Measurements from ENCODE around the gene ITIH3. TPM values are rescaled to one million over a fixed set of nuclear protein-coding genes. Genes with fewer than 3 reads are reported as not detected.

The ITIH3 gene
- total and polyA plus RNA-seq, 2 donors from 2014 or later: 2.1 to 2.3 TPM

DNA sequence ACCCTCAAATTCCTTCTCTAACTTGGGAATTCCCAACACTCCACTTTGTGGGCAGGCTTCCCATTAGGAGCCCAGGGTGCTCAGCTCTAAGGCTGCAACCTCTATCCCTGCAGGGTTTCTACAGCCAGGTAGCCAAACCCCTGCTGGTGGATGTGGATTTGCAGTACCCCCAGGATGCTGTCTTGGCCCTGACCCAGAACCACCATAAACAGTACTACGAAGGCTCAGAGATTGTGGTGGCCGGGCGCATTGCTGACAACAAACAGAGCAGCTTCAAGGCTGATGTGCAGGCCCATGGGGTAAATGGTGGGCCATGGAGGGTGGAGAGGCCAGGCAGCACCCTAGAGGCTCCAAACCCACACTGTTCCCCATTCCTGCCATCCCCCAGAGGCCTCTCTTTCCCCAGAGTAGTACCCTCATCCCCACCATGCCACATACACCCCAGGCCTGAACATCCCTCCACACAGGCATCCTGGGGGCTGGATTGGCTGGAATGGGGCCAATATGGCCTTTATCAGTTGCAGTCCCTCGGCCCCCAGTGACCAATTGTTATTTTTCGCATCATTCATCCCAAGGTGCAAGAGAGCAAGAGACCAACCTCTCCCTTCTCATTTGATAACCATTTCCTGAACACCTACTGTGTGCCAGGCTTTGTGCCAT lies 9.5 kb upstream of the ITIH3 start:
- Histone ChIP-seq H3K9me3 (ENCODE audit: control insufficient read depth in 2 of 3, insufficient read depth in 1 of 3, low read length in 3 of 3) (no peaks in the 10 kb centered on the region), H3K27me3 (ENCODE audit: control insufficient read depth, insufficient read depth, low read length) (no peaks in the 10 kb centered on the region), H3K36me3 (ENCODE audit: control insufficient read depth in 2 of 3, insufficient read depth in 3 of 3, low read length in 3 of 3) (no peaks in the 10 kb centered on the region), H3K4me3 (ENCODE audit: low read length in 3 of 3) (no peak overlapping the region), H3K4me1 (ENCODE audit: control insufficient read depth in 2 of 3, insufficient read depth in 2 of 3, low read depth in 1 of 3, low read length in 3 of 3) (no peaks in the 10 kb centered on the region), H3K27ac (ENCODE audit: low read depth in 2 of 2, low read length in 2 of 2) (no peak overlapping the region), H3K9ac (ENCODE audit: low read length in 3 of 3) (no peak overlapping the region)
- intact Hi-C loops (cut with DNase I): no loop called here
- no peak for FAIRE-seq
- peak in 1 of 5 donors; percentile 51 for DNase-seq
- TF ChIP-seq, protein P1, sequence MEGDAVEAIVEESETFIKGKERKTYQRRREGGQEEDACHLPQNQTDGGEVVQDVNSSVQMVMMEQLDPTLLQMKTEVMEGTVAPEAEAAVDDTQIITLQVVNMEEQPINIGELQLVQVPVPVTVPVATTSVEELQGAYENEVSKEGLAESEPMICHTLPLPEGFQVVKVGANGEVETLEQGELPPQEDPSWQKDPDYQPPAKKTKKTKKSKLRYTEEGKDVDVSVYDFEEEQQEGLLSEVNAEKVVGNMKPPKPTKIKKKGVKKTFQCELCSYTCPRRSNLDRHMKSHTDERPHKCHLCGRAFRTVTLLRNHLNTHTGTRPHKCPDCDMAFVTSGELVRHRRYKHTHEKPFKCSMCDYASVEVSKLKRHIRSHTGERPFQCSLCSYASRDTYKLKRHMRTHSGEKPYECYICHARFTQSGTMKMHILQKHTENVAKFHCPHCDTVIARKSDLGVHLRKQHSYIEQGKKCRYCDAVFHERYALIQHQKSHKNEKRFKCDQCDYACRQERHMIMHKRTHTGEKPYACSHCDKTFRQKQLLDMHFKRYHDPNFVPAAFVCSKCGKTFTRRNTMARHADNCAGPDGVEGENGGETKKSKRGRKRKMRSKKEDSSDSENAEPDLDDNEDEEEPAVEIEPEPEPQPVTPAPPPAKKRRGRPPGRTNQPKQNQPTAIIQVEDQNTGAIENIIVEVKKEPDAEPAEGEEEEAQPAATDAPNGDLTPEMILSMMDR (IDR thresholded peaks at IDR 0.05; ENCODE audit: borderline replicate concordance, extremely low read depth, insufficient read depth): no peak

DNA sequence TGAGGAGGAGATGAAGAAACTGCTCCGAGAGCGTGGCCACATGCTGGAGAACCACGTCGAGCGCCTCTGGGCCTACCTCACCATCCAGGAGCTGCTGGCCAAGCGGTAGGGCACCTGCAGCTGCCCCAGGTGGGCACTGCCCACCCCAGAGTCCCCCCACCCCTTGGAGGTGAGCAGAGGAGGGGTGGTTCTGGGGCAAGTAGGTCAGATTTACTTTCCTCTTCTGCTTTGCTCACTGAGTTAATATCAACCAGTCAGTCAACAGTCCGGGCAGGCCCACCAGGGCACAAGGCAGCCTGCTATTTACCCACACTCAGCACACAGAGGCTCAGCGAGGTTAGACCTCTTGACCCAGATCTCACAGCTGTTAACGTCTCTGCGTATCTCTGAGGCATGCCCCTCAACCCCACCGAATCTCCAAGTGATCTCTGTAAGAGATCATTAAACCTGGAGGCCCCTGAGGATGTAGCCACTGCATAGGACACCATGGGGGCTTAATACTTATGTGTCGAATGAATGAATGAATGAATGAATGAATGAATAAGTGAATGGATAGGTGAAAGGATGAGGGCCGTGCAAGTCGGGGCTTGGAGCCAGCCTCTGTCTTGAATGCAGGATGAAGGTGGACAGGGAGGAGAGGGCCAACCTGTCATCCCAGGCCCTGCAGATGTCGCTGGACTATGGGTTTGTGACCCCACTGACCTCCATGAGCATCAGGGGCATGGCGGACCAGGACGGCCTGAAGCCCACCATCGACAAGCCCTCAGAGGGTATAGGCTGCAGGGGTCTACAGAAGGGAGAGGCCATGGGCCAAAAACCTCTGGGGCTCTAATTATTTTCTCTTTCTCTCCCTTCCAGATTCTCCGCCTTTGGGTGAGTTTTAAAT lies 8.0 kb upstream of the ITIH3 start:
- H3K4me1 ChIP-seq (ENCODE audit: control insufficient read depth in 2 of 3, insufficient read depth in 2 of 3, low read depth in 1 of 3, low read length in 3 of 3): no peaks in the 10 kb centered on the region
- H3K27me3 ChIP-seq (ENCODE audit: control insufficient read depth, insufficient read depth, low read length): no peaks in the 10 kb centered on the region
- no peak for FAIRE-seq
- intact Hi-C loops (cut with DNase I): no loop called here
- no peaks in the 10 kb centered on the region for H3K9me3 ChIP-seq (ENCODE audit: control insufficient read depth in 2 of 3, insufficient read depth in 1 of 3, low read length in 3 of 3)
- H3K4me3 ChIP-seq (ENCODE audit: low read length in 3 of 3): no peak overlapping the region
- TF ChIP-seq, protein P1 (IDR thresholded peaks at IDR 0.05; ENCODE audit: borderline replicate concordance, extremely low read depth, insufficient read depth): no peak
- no peaks in the 10 kb centered on the region for H3K36me3 ChIP-seq (ENCODE audit: control insufficient read depth in 2 of 3, insufficient read depth in 3 of 3, low read length in 3 of 3)
- H3K9ac ChIP-seq (ENCODE audit: low read length in 3 of 3): no peak overlapping the region
- DNase-seq: peak in 1 of 5 donors; percentile 49
- H3K27ac ChIP-seq (ENCODE audit: low read depth in 2 of 2, low read length in 2 of 2): no peak overlapping the region

DNA sequence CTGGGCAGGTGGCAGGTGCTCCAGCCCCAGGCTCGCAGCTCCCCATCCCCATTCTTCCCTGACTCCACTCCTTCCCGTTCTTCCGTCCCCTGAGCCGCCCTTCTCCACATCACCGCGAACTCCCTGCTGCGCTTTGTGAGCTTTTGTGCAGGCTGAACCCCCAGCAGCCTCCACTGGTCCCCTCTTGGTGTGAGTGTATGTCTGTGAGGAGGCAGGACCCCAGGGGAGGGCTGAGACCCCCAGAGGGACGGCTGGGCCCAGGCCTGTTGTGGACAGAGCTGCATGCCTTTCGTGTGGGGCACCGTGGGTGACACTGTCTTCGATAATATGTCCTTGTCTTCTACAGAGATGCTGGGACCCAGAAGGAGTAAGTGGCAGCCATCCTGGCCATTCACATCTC lies 7.3 kb upstream of the ITIH3 start:
- no peaks in the 10 kb centered on the region for H3K27me3 ChIP-seq (ENCODE audit: control insufficient read depth, insufficient read depth, low read length)
- no peak overlapping the region for H3K4me3 ChIP-seq (ENCODE audit: low read length in 3 of 3)
- no peaks in the 10 kb centered on the region for H3K9me3 ChIP-seq (ENCODE audit: control insufficient read depth in 2 of 3, insufficient read depth in 1 of 3, low read length in 3 of 3)
- intact Hi-C loops (cut with DNase I): no loop called here
- H3K27ac ChIP-seq (ENCODE audit: low read depth in 2 of 2, low read length in 2 of 2): no peak overlapping the region
- FAIRE-seq (no peak), DNase-seq (peak in 1 of 5 donors; percentile 43)
- no peaks in the 10 kb centered on the region for H3K36me3 ChIP-seq (ENCODE audit: control insufficient read depth in 2 of 3, insufficient read depth in 3 of 3, low read length in 3 of 3)
- TF ChIP-seq, protein P1 (IDR thresholded peaks at IDR 0.05; ENCODE audit: borderline replicate concordance, extremely low read depth, insufficient read depth): no peak
- no peaks in the 10 kb centered on the region for H3K4me1 ChIP-seq (ENCODE audit: control insufficient read depth in 2 of 3, insufficient read depth in 2 of 3, low read depth in 1 of 3, low read length in 3 of 3)
- H3K9ac ChIP-seq (ENCODE audit: low read length in 3 of 3): no peak overlapping the region
